HepG2 (cell line): ENCODE data around the gene JMJD1C. TPM values are rescaled to one million over a fixed set of nuclear protein-coding genes. Genes with fewer than 3 reads are reported as not detected.

Experiments
- ATAC-seq: fragments of 200-7000 bp; cut with Tn5 transposase; 3 replicates; pipeline ENCODE4 v1.9.1; 2020; ENCODE audit warnings: mild to moderate bottlenecking, moderate library complexity
- BruUV-seq: library from RNA; stranded (reverse); fragments of 400-500 nt; replicated peaks from 2 replicates; lab custom pipeline; 2021; lab: Mats Ljungman, UMichigan
- CTCF ChIA-PET: fragments of 300-600 bp; formaldehyde crosslinking; extraction: SDS; loops from one replicate; lab custom pipeline; 2021; ENCODE audit warnings: low total read pairs, inconsistent platforms, low intra/inter-chr PET ratio; lab: Yijun Ruan, JAX
- POLR2A ChIA-PET: fragments of 350-600 bp; sonication (Branson Sonifier 250); formaldehyde crosslinking; loops from one replicate; lab custom pipeline; 2020; ENCODE audit warnings: antibody characterized with exemption, inconsistent platforms; lab: Yijun Ruan, JAX
- DNase-seq: peaks from one replicate; pipeline ENCODE4 v3.0.0-alpha.2; 2015; ENCODE audit warnings: low spot score
- FAIRE-seq: peaks from 3 replicates; lab custom pipeline; 2011; peaks lifted over from hg19 to GRCh38; lab: Jason Lieb, UNC
- H2AFZ ChIP-seq: one replicate; pipeline ENCODE4 v1.6.1; 2011; ENCODE audit warnings: low read length, inconsistent platforms
- H3K27ac ChIP-seq: fragments of 300-600 bp; 3 replicates; pipeline ENCODE4 v1.8.0; 2011; ENCODE audit warnings: mixed run types, mild to moderate bottlenecking, mixed read lengths, low read length, inconsistent platforms; ENCODE audit not compliant: insufficient read depth; ENCODE audit errors: extremely low read length
- H3K27me3 ChIP-seq, 2 experiments: fragments of 200-600 bp in 1 of 2; 2 replicates in 1 of 2; 3 replicates in 1 of 2; pipeline versions ENCODE4 v1.6.0 to v1.8.0; 2011; ENCODE audit warnings: low read length in 2 of 2, mild to moderate bottlenecking in 2 of 2, moderate library complexity in 2 of 2, inconsistent platforms in 1 of 2; ENCODE audit not compliant: insufficient read depth in 2 of 2, control insufficient read depth in 1 of 2
- H3K36me3 ChIP-seq, 2 experiments: fragments of 200-600 bp in 1 of 2; replicated peaks in 1 of 2; 2 replicates in 1 of 2; 3 replicates in 1 of 2; pipeline versions ENCODE4 v1.5.1 to v1.8.0; 2011; ENCODE audit warnings: low read length in 2 of 2, inconsistent platforms in 1 of 2; ENCODE audit not compliant: insufficient read depth in 2 of 2, control insufficient read depth in 1 of 2
- H3K4me1 ChIP-seq: 2 replicates; pipeline ENCODE4 v1.5.1; 2012; ENCODE audit warnings: low read length, inconsistent platforms; ENCODE audit not compliant: insufficient read depth
- H3K4me2 ChIP-seq: 2 replicates; pipeline ENCODE4 v1.6.0; 2011; ENCODE audit warnings: low read depth, low read length, inconsistent platforms
- H3K4me3 ChIP-seq, 3 experiments: fragments of 200-600 bp in 1 of 3; sonication (generic), shearing (Covaris generic) in 1 of 3; replicated peaks in 1 of 3; 2 replicates each; pipeline ENCODE4 v1.5.1; 2011 to 2016; ENCODE audit warnings: low read length in 3 of 3, inconsistent platforms in 2 of 3, low read depth in 2 of 3, mild to moderate bottlenecking in 2 of 3, control low read depth in 1 of 3, mixed read lengths in 1 of 3; ENCODE audit not compliant: insufficient read depth in 1 of 3
- H3K79me2 ChIP-seq: one replicate; pipeline ENCODE4 v1.6.1; 2011; ENCODE audit warnings: low read length, inconsistent platforms; ENCODE audit not compliant: insufficient read depth
- H3K9ac ChIP-seq: 2 replicates; pipeline ENCODE4 v1.6.0; 2011; ENCODE audit warnings: mild to moderate bottlenecking, low read depth, low read length, inconsistent platforms; ENCODE audit not compliant: insufficient read depth
- H3K9me3 ChIP-seq: 2 replicates; pipeline ENCODE4 v1.5.1; 2012; ENCODE audit warnings: mild to moderate bottlenecking, low read length
- H4K20me1 ChIP-seq: 2 replicates; pipeline ENCODE4 v1.6.0; 2011; ENCODE audit warnings: inconsistent platforms, mild to moderate bottlenecking, low read length, moderate library complexity; ENCODE audit not compliant: insufficient read depth
- FOXK2 ChIP-seq: fragments of 450-650 bp; IDR thresholded peaks from 2 replicates; pipeline ENCODE4 v1.6.1; 2016
- HES4 ChIP-seq: sonication (generic); formaldehyde crosslinking; IDR thresholded peaks from 2 replicates; pipeline ENCODE4 v1.9.0; 2021; ENCODE audit warnings: mild to moderate bottlenecking, missing genetic modification reagents, borderline replicate concordance
- HNRNPK ChIP-seq: fragments of 200-400 bp; formaldehyde crosslinking; IDR thresholded peaks from 2 replicates; pipeline ENCODE4 v1.6.1; 2018; ENCODE audit warnings: low read length, low read depth, moderate library complexity, mild to moderate bottlenecking; ENCODE audit not compliant: poor library complexity, severe bottlenecking
- JDP2 ChIP-seq: sonication (generic); formaldehyde crosslinking; IDR thresholded peaks from 2 replicates; pipeline ENCODE4 v1.8.1; 2022; ENCODE audit warnings: missing genetic modification reagents, borderline replicate concordance
- KMT2B ChIP-seq: IDR thresholded peaks from 2 replicates; pipeline ENCODE4 v1.6.1; 2016; ENCODE audit warnings: missing genetic modification reagents, missing compliant biosample characterization
- SIN3B ChIP-seq: fragments of 150-350 bp; IDR thresholded peaks from 2 replicates; pipeline ENCODE4 v1.6.1; 2014; ENCODE audit warnings: low read length
- ZNF33B ChIP-seq: sonication (generic); formaldehyde crosslinking; IDR thresholded peaks from 2 replicates; pipeline ENCODE4 v1.5.1; 2020; ENCODE audit warnings: mild to moderate bottlenecking, missing genetic modification reagents
- ZNF383 ChIP-seq: sonication (generic); formaldehyde crosslinking; IDR thresholded peaks from 2 replicates; pipeline ENCODE4 v1.4.0; 2020; ENCODE audit warnings: missing genetic modification reagents, mild to moderate bottlenecking, borderline replicate concordance
- WGBS: methylation state at CpG from one replicate; pipeline ENCODE4 v1.1.6; 2017; ENCODE audit warnings: low lambda C conversion rate; 5-methylcytosine and 5-hydroxymethylcytosine counted together
- in situ Hi-C: cut with HindIII; loops from 2 replicates; pipeline ENCODE4 v1.10.0; 2017; ENCODE audit warnings: low pct_unique_long_range_greater_than_20kb; ENCODE audit not compliant: extremely low pct_ligation_motif_present
- intact Hi-C: fragments of 100-400 bp; cut with micrococcal nuclease; formaldehyde crosslinking; loops from one replicate; pipeline ENCODE4 v1.10.0; 2022; ENCODE audit not compliant: unreplicated experiment
- polyA plus RNA-seq, 8 experiments: library from polyadenylated mRNA; depleted of rRNA in 3 of 8; stranded (reverse) in 7 of 8; unstranded in 1 of 8; fragments of >200 nt; fragmentation: Illumina TruSeq in 4 of 8; extraction: Trizol in 4 of 8; gene quantifications; 2 replicates each; pipeline versions ENCODE4 v1.2.1 to v1.2.3, GENCODE V29; 2011 to 2016; ENCODE audit warnings: low read depth in 4 of 8, missing spikeins in 1 of 8, mixed read lengths in 1 of 8; ENCODE audit not compliant: insufficient read depth in 1 of 8
- total RNA-seq, 5 experiments: library from RNA; depleted of rRNA; stranded (reverse); fragments of >200 nt; fragmentation: Illumina TruSeq; extraction: Trizol; gene quantifications; 2 replicates each; pipeline ENCODE4 v1.2.3, GENCODE V29; 2016; ENCODE audit warnings: low read depth in 1 of 5
- TF ChIP-seq, protein P1 (sequence below): sonication (generic); formaldehyde crosslinking; IDR thresholded peaks from 2 replicates; pipeline ENCODE4 v1.9.0; 2021; ENCODE audit warnings: missing genetic modification reagents, mild to moderate bottlenecking, borderline replicate concordance
- TF ChIP-seq, protein P2 (sequence below): IDR thresholded peaks from 2 replicates; pipeline ENCODE4 v1.6.1; 2012; ENCODE audit warnings: low read depth, low read length, improper control_type of control experiment
- TF ChIP-seq, protein P3 (sequence below): sonication (generic); formaldehyde crosslinking; IDR thresholded peaks from 2 replicates; pipeline ENCODE4 v1.5.0; 2020; ENCODE audit warnings: mild to moderate bottlenecking, missing genetic modification reagents, borderline replicate concordance

JMJD1C gene
- total and polyA plus RNA-seq, 2 of the 13 experiments (the other 11 are each of a cell fraction or from before 2014, with no cell fraction given) = 42.3 to 42.7 TPM

DNA sequence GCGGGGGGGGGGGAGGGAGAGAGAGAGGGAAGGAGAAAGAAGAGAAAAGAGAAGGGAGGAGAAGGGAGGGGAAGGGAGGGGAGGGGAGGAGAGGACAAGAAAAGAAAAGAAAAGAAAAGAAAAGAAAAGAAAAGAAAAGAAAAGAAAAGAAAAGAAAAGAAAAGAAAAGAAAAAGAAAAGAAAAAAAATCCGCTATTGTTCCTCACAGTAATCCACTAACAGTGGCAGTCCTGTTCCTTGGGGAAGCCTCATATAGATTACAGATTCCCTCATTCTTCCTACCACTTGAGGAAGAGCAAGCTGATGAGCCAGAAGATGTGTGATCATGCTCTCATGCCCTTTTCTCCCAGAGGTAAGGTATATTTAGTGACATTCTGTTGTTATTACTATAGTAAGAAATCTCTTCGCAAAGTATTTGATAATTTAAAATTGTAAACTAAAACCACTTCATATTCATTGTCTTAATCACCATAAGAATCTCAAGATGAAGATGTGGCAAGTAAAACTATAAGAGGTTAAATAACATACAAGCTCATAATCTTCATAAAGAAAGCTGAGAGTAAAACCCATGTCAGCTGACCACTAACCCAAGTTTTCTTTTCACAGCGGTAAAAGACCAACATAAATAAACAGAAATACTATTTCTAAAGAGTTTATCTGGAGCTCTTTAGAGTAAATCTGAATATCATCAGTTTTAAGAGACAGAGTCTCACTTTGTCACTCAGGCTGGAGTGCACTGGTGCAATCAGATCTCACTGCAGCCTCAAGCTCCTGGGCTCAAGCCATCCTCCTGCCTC lies 128.1 kb downstream of the JMJD1C start:
- Histone ChIP-seq H3K4me2 (no peak overlapping the region), H3K9ac (no peak overlapping the region), H3K9me3 (no peaks in the 10 kb centered on the region), H4K20me1 (no peaks in the 10 kb centered on the region), H3K27me3 (no peaks in the 10 kb centered on the region), H3K36me3 (peaks cover 0 to 1% of the 10 kb centered on the region in 2 experiments; a peak in 1 of 5 replicates), H3K4me3 (no peak overlapping the region), H3K4me1 (no peaks in the 10 kb centered on the region), H2AFZ (no peak overlapping the region), H3K27ac (no peak overlapping the region), H3K79me2 (peaks cover 13% of the 10 kb centered on the region)
- in situ Hi-C loops (no loop called here), intact Hi-C loops (no loop called here)
- ATAC-seq = no peak
- TF ChIP-seq, protein P1, sequence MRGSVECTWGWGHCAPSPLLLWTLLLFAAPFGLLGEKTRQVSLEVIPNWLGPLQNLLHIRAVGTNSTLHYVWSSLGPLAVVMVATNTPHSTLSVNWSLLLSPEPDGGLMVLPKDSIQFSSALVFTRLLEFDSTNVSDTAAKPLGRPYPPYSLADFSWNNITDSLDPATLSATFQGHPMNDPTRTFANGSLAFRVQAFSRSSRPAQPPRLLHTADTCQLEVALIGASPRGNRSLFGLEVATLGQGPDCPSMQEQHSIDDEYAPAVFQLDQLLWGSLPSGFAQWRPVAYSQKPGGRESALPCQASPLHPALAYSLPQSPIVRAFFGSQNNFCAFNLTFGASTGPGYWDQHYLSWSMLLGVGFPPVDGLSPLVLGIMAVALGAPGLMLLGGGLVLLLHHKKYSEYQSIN (CRISPR knock-in tag) = no peak
- peak; percentile 60 for TF ChIP-seq HNRNPK
- no TSS peak for BruUV-seq
- DNase-seq = no peak
- ChIA-PET CTCF (no interaction called here), POLR2A (no interaction called here)
- no peak for FAIRE-seq
- WGBS = 97% methylated on average over 4 of the region's 4 CpGs

DNA sequence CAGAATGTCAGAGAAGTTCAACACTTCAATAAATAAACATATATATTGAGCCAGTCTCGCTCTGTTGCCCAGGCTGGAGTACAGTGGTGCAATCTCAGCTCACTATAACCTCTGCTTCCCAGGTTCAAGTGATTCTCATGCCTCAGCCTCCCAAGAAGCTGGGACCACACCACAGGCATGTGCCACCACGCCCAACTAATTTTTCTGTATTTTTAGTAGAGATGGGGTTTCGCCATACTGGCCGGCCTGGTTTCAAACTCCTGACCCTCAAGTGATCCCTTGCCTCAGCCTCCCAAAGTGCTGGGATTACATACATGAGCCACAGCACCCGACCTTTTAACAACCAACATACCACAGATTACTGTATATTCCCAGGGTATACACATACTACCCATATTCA lies 134.2 kb downstream of the JMJD1C start:
- H3K9ac ChIP-seq = no peak overlapping the region
- H3K4me1 ChIP-seq = no peaks in the 10 kb centered on the region
- DNase-seq = no peak
- H3K27ac ChIP-seq = no peak overlapping the region
- intact Hi-C loops = no loop called here
- H3K79me2 ChIP-seq = peaks cover 9% of the 10 kb centered on the region
- CTCF ChIA-PET = no interaction called here
- no peaks in the 10 kb centered on the region for H3K36me3 ChIP-seq
- no peak overlapping the region for H3K4me2 ChIP-seq
- no peak for ATAC-seq
- FAIRE-seq = no peak
- H3K27me3 ChIP-seq = no peaks in the 10 kb centered on the region
- POLR2A ChIA-PET = no interaction called here
- H4K20me1 ChIP-seq = no peaks in the 10 kb centered on the region
- BruUV-seq = no TSS peak
- H3K9me3 ChIP-seq = no peaks in the 10 kb centered on the region
- in situ Hi-C loops = no loop called here
- 99% methylated on average over 5 of the region's 5 CpGs for WGBS
- no peak overlapping the region for H2AFZ ChIP-seq
- no peak overlapping the region for H3K4me3 ChIP-seq
- TF ChIP-seq, protein P2, sequence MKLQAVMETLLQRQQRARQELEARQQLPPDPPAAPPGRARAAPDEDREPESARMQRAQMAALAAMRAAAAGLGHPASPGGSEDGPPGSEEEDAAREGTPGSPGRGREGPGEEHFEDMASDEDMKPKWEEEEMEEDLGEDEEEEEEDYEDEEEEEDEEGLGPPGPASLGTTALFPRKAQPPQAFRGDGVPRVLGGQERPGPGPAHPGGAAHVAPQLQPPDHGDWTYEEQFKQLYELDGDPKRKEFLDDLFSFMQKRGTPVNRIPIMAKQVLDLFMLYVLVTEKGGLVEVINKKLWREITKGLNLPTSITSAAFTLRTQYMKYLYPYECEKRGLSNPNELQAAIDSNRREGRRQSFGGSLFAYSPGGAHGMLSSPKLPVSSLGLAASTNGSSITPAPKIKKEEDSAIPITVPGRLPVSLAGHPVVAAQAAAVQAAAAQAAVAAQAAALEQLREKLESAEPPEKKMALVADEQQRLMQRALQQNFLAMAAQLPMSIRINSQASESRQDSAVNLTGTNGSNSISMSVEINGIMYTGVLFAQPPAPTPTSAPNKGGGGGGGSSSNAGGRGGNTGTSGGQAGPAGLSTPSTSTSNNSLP = no peak
- TF ChIP-seq SIN3B (no peak), ZNF33B (CRISPR knock-in tag) (no peak), ZNF383 (CRISPR knock-in tag) (no peak), JDP2 (CRISPR knock-in tag) (no peak), HES4 (no peak), FOXK2 (no peak), KMT2B (CRISPR knock-in tag) (no peak)
- TF ChIP-seq, protein P3, sequence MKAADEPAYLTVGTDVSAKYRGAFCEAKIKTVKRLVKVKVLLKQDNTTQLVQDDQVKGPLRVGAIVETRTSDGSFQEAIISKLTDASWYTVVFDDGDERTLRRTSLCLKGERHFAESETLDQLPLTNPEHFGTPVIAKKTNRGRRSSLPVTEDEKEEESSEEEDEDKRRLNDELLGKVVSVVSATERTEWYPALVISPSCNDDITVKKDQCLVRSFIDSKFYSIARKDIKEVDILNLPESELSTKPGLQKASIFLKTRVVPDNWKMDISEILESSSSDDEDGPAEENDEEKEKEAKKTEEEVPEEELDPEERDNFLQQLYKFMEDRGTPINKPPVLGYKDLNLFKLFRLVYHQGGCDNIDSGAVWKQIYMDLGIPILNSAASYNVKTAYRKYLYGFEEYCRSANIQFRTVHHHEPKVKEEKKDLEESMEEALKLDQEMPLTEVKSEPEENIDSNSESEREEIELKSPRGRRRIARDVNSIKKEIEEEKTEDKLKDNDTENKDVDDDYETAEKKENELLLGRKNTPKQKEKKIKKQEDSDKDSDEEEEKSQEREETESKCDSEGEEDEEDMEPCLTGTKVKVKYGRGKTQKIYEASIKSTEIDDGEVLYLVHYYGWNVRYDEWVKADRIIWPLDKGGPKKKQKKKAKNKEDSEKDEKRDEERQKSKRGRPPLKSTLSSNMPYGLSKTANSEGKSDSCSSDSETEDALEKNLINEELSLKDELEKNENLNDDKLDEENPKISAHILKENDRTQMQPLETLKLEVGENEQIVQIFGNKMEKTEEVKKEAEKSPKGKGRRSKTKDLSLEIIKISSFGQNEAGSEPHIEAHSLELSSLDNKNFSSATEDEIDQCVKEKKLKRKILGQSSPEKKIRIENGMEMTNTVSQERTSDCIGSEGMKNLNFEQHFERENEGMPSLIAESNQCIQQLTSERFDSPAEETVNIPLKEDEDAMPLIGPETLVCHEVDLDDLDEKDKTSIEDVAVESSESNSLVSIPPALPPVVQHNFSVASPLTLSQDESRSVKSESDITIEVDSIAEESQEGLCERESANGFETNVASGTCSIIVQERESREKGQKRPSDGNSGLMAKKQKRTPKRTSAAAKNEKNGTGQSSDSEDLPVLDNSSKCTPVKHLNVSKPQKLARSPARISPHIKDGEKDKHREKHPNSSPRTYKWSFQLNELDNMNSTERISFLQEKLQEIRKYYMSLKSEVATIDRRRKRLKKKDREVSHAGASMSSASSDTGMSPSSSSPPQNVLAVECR (CRISPR knock-in tag) = no peak
